ENCODE data around the gene GLRX.

Gene GLRX

GRCh38 chr5:95842854-95843544, 20.5 kb upstream of the GLRX start:
- Histone ChIP-seq H3K4me3 (replicated peaks; ENCODE audit: low read depth, low read length) (no peak overlapping the region), H3K36me3 (ENCODE audit: control insufficient read depth, insufficient read depth, low read length) (no peaks in the 10 kb centered on the region), H3K27me3 (replicated peaks; ENCODE audit: control insufficient read depth, insufficient read depth, low read length) (no peaks in the 10 kb centered on the region)
- TF ChIP-seq CTCF (IDR thresholded peaks at IDR 0.05; ENCODE audit: insufficient read depth, low read length, poor library complexity, severe bottlenecking) = peak; percentile 62
- peak; percentile 74 for DNase-seq (ENCODE audit: extremely low read depth, insufficient read length)

- TF ChIP-seq CTCF (IDR thresholded peaks at IDR 0.05; ENCODE audit: insufficient read depth, low read length, poor library complexity, severe bottlenecking) = no peak
- Histone ChIP-seq H3K27me3 (replicated peaks; ENCODE audit: control insufficient read depth, insufficient read depth, low read length) (no peaks in the 10 kb centered on the region), H3K36me3 (ENCODE audit: control insufficient read depth, insufficient read depth, low read length) (no peaks in the 10 kb centered on the region), H3K4me3 (replicated peaks; ENCODE audit: low read depth, low read length) (no peak overlapping the region)
- DNase-seq (ENCODE audit: extremely low read depth, insufficient read length) = no peak
Measured at GRCh38 chr5:95841914-95842812, 19.6 kb upstream of the GLRX start.

GRCh38 chr5:95840956-95841705, 18.6 kb upstream of the GLRX start:
- no peaks in the 10 kb centered on the region for H3K36me3 ChIP-seq (ENCODE audit: control insufficient read depth, insufficient read depth, low read length)
- H3K4me3 ChIP-seq (replicated peaks; ENCODE audit: low read depth, low read length) = no peak overlapping the region
- H3K27me3 ChIP-seq (replicated peaks; ENCODE audit: control insufficient read depth, insufficient read depth, low read length) = no peaks in the 10 kb centered on the region
- DNase-seq (ENCODE audit: extremely low read depth, insufficient read length) = no peak
- TF ChIP-seq CTCF (IDR thresholded peaks at IDR 0.05; ENCODE audit: insufficient read depth, low read length, poor library complexity, severe bottlenecking) = no peak

- Histone ChIP-seq H3K4me3 (replicated peaks; ENCODE audit: low read depth, low read length) (no peak overlapping the region), H3K36me3 (ENCODE audit: control insufficient read depth, insufficient read depth, low read length) (no peaks in the 10 kb centered on the region), H3K27me3 (replicated peaks; ENCODE audit: control insufficient read depth, insufficient read depth, low read length) (no peaks in the 10 kb centered on the region)
- no peak for TF ChIP-seq CTCF (IDR thresholded peaks at IDR 0.05; ENCODE audit: insufficient read depth, low read length, poor library complexity, severe bottlenecking)
- DNase-seq (ENCODE audit: extremely low read depth, insufficient read length) = no peak
Measured at GRCh38 chr5:95839658-95840057, 17.1 kb upstream of the GLRX start.

GRCh38 chr5:95838556-95838955, 16.0 kb upstream of the GLRX start:
- Histone ChIP-seq H3K27me3 (replicated peaks; ENCODE audit: control insufficient read depth, insufficient read depth, low read length) (no peaks in the 10 kb centered on the region), H3K36me3 (ENCODE audit: control insufficient read depth, insufficient read depth, low read length) (no peaks in the 10 kb centered on the region), H3K4me3 (replicated peaks; ENCODE audit: low read depth, low read length) (no peak overlapping the region)
- no peak for TF ChIP-seq CTCF (IDR thresholded peaks at IDR 0.05; ENCODE audit: insufficient read depth, low read length, poor library complexity, severe bottlenecking)
- DNase-seq (ENCODE audit: extremely low read depth, insufficient read length) = no peak
